RWPE2 (cell line): Measurements from ENCODE around the gene DDX42.

Experiments used
- ATAC-seq: fragments of 200-7000 bp; cut with Tn5 transposase; 3 replicates; pipeline ENCODE4 v1.9.1; 2021; ENCODE audit warnings: low read depth
- DNase-seq: peaks from one replicate; pipeline ENCODE4 v3.0.0-alpha.2; 2020; ENCODE audit warnings: low spot score
- H3K27ac ChIP-seq: fragments of 450-650 bp; 2 replicates; pipeline ENCODE4 v1.5.1; 2017; ENCODE audit warnings: mild to moderate bottlenecking; ENCODE audit not compliant: poor library complexity, severe bottlenecking
- H3K27me3 ChIP-seq: fragments of 250-450 bp; sonication (Bioruptor Pico); 2 replicates; pipeline ENCODE4 v1.5.1; 2021; ENCODE audit warnings: mild to moderate bottlenecking, moderate library complexity; ENCODE audit not compliant: insufficient read depth, poor library complexity, severe bottlenecking
- H3K36me3 ChIP-seq: fragments of 250-450 bp; sonication (Bioruptor Pico); 2 replicates; pipeline ENCODE4 v1.5.1; 2020; ENCODE audit warnings: low read depth, mild to moderate bottlenecking, moderate library complexity
- H3K4me1 ChIP-seq: fragments of 250-450 bp; sonication (Bioruptor Pico); 2 replicates; pipeline ENCODE4 v1.5.1; 2021; ENCODE audit warnings: mild to moderate bottlenecking, moderate library complexity; ENCODE audit not compliant: insufficient read depth, poor library complexity, severe bottlenecking
- H3K4me3 ChIP-seq: fragments of 250-450 bp; sonication (Bioruptor Pico); 2 replicates; pipeline ENCODE4 v1.5.1; 2021; ENCODE audit warnings: mild to moderate bottlenecking, moderate library complexity; ENCODE audit not compliant: severe bottlenecking
- H3K9me3 ChIP-seq: fragments of 250-450 bp; sonication (Bioruptor Pico); 2 replicates; pipeline ENCODE4 v1.5.1; 2021; ENCODE audit warnings: mild to moderate bottlenecking, moderate library complexity; ENCODE audit not compliant: severe bottlenecking
- CTCF ChIP-seq: fragments of 450-650 bp; IDR thresholded peaks from one replicate; pipeline ENCODE4 v1.5.1; 2017; ENCODE audit warnings: mild to moderate bottlenecking, moderate library complexity; ENCODE audit not compliant: poor library complexity, severe bottlenecking

DDX42 gene

DNA sequence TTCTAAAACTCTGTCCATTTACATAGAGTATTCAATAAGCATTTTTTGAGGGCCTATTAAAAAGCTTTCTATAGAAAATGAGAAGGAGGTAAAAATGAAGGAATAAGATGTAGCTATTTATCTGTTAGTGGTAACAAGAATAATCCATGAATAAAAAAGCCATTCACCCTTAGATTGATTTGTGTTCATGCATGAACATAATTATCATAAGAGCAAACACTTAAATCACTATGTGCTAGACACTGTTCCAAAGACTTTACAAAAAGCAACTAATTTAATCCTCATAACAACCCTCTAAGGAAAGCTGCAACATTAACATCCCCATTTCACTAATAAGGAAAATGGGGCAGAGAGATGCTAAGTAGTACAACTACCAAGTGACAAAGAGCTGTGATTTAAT is 7.2 kb upstream of the DDX42 start:
- ATAC-seq (no peak), DNase-seq (no peak)
- H3K4me1 ChIP-seq: peaks cover 6% of the 10 kb centered on the region
- peaks cover 70% of the 10 kb centered on the region for H3K36me3 ChIP-seq
- no peak overlapping the region for H3K27ac ChIP-seq
- no peak overlapping the region for H3K4me3 ChIP-seq
- no peaks in the 10 kb centered on the region for H3K27me3 ChIP-seq
- no peak for TF ChIP-seq CTCF
- H3K9me3 ChIP-seq: no peaks in the 10 kb centered on the region

DNA sequence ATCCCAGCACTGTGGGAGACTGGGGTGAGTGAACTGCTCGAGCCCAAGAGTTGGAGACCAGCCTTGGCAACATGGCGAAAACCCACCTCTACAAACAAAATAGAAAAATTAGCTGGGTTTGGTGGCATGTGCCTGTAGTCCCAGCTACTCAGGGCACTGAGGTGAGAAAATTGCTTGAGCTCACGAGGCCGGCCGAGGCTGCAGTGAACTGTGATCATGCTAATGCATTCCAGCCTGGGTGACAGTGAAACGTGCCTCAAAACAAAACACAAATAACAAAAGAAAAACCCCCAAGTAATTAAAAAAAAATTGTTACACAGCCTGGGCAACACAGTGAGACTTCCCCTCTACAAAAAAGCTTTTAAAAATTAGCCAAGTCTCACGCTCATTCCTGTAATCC is 5.5 kb upstream of the DDX42 start:
- H3K36me3 ChIP-seq: peaks cover 54% of the 10 kb centered on the region
- H3K4me3 ChIP-seq: no peak overlapping the region
- H3K27me3 ChIP-seq: no peaks in the 10 kb centered on the region
- H3K27ac ChIP-seq: no peak overlapping the region
- no peaks in the 10 kb centered on the region for H3K9me3 ChIP-seq
- TF ChIP-seq CTCF: no peak
- DNase-seq (no peak), ATAC-seq (no peak)
- peaks cover 10% of the 10 kb centered on the region for H3K4me1 ChIP-seq

GRCh38 chr17:63772801-63773271 is 1.1 kb upstream of the DDX42 start:
- DNase-seq (no peak), ATAC-seq (no peak)
- Histone ChIP-seq H3K9me3 (no peaks in the 10 kb centered on the region), H3K4me3 (peak overlapping the region; percentile 83), H3K27ac (peak overlapping the region; percentile 78), H3K27me3 (no peaks in the 10 kb centered on the region), H3K36me3 (peaks cover 42% of the 10 kb centered on the region), H3K4me1 (peaks cover 17% of the 10 kb centered on the region)
- no peak for TF ChIP-seq CTCF

DNA sequence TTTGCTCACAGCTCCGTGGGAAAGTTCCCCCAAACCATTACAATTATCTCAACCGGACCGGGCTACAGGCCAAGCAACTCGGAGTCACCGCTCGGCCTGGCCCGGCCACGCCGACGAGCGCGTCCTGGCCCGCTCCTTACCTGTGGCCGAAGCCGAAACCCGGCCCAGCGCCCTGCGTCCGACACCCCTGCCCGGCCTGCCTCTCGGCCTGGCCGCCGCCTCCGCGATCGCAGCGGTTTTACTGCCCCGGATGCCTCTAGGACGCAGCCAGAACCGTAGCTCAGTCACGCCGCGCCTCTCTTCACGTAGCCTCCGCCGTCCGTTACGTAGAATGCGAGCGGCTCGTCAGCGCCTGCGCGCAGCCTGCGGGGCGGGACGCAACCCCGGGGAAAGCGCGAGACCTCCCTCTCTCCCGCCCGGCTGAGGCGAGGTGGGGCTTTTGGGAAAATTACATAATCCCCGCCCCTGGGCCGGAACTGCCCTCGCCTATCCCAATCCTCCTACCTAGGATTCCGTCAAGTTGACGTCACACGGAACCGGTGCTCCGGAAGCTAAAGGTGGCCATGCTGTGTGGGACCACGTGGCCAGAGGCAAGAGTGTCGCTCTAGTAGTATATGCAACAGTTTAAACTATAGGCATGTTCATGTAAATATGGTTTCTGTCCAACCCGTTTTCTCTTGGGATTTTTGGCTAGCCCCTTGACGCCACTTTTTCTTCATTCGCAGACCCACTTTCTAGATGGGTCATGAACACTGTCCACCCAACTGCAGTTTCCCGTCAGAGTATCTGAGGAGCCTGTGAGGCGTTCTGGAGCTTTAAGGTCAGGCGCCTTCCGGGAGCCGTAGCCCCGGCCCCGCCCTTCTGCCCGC is 464 bp upstream of the DDX42 start, which contains the start of gene CCDC47:
Gene CCDC47, minus strand, starts transcription at position 326 of the 869 bp plus-strand sequence. CDS start 7,422 bp downstream, outside the sequence.
- ATAC-seq (peak; percentile 85), DNase-seq (peak; percentile 99)
- H3K36me3 ChIP-seq: peaks cover 42% of the 10 kb centered on the region
- no peaks in the 10 kb centered on the region for H3K9me3 ChIP-seq
- peak within 1 kb of the TSS; percentile 78 for H3K27ac ChIP-seq
- no peaks in the 10 kb centered on the region for H3K27me3 ChIP-seq
- H3K4me1 ChIP-seq: peaks cover 17% of the 10 kb centered on the region
- H3K4me3 ChIP-seq: peak within 1 kb of the TSS; percentile 83
- TF ChIP-seq CTCF: no peak

DNA sequence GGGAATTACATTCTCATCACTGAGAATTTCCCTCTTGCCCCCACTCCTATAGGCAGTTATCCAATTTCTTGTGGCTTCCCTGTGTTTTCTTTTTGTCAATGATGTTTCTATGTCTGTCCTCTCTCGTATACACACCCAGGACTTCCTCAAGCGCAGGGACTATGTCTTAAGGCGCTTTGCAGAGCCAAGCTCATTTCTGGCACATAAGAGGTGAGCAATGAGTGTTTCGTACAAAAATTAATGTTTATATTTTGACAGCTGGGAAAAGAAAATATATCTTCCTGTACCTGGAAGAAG is 947 bp downstream of the DDX42 start:
- DNase-seq (no peak), ATAC-seq (no peak)
- Histone ChIP-seq H3K27me3 (no peaks in the 10 kb centered on the region), H3K27ac (peak overlapping the region; percentile 78), H3K4me1 (peaks cover 22% of the 10 kb centered on the region), H3K9me3 (no peaks in the 10 kb centered on the region), H3K4me3 (peak overlapping the region; percentile 83), H3K36me3 (peaks cover 54% of the 10 kb centered on the region)
- no peak for TF ChIP-seq CTCF
